GM23248 (cell line): ENCODE data around the gene PCSK5.

Experiments
- EZH2 ChIP-seq: fragments of 200-600 bp; sonication (generic); IDR thresholded peaks from 2 replicates; pipeline ENCODE4 v1.6.1; 2018; ENCODE audit warnings: antibody characterized with exemption, mild to moderate bottlenecking; ENCODE audit not compliant: insufficient read depth, poor library complexity, severe bottlenecking
- EZH2phosphoT487 ChIP-seq: fragments of 200-600 bp; sonication (generic); IDR thresholded peaks from 2 replicates; pipeline ENCODE4 v1.6.1; 2018; ENCODE audit warnings: antibody characterized with exemption, moderate library complexity, mild to moderate bottlenecking, low read depth; ENCODE audit not compliant: insufficient read depth

DNA sequence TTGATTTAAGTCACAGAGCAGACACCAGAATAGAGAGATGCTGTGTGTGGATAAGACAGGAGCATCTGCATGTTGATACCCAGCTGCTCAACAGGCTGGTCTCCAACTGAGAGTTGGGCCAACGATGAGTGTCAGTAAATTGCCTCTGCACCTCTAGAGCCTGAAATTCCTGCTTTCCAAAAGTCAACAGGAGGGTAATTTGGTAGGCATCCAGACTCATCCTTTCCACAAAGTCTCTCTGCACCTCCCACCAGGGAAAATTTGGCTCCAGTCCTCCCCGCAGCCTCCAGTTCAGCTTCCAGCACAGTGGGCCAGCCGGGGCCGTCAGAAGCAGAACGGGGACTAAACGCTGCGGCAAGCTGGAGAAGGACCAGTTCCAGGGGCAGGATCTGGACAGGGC, 366.8 kb downstream of the PCSK5 start:
- TF ChIP-seq EZH2 (no peak), EZH2phosphoT487 (no peak)
